Kidney epithelial cell (primary cell): ENCODE measurements around the gene CTH. TPM values are rescaled to one million over a fixed set of nuclear protein-coding genes. Genes with fewer than 3 reads are reported as not detected.
"Not testable (repeated sequence)": the region's sequence is repeated elsewhere in the genome, so short reads cannot be mapped to it uniquely, and the experiment has no call there.

Experiments
- DNase-seq: peaks from one replicate; pipeline ENCODE4 v3.0.0-alpha.2; 2010; ENCODE audit warnings: low read depth
- H3K27me3 ChIP-seq: 2 replicates; pipeline ENCODE4 v1.6.0; 2011; ENCODE audit warnings: low read length; ENCODE audit not compliant: control insufficient read depth, insufficient read depth
- H3K36me3 ChIP-seq: 2 replicates; pipeline ENCODE4 v1.5.1; 2011; ENCODE audit warnings: low read length; ENCODE audit not compliant: control insufficient read depth, insufficient read depth
- H3K4me3 ChIP-seq: 2 replicates; pipeline ENCODE4 v1.5.1; 2011; ENCODE audit warnings: low read depth, mild to moderate bottlenecking, control low read depth, low read length
- total RNA-seq: library from RNA; depleted of rRNA; stranded (reverse); fragments of >200 nt; gene quantifications from 2 replicates; pipeline ENCODE4 v1.2.3, GENCODE V29; 2015
- TF ChIP-seq, protein P1 (sequence below): IDR thresholded peaks from 2 replicates; pipeline ENCODE4 v1.5.1; 2011; ENCODE audit warnings: mild to moderate bottlenecking, moderate library complexity, low read length, control low read depth, inconsistent platforms; ENCODE audit not compliant: insufficient read depth, poor library complexity, severe bottlenecking

CTH gene
- total RNA-seq, 1 donor from 2014 or later: 18.2 TPM

DNA sequence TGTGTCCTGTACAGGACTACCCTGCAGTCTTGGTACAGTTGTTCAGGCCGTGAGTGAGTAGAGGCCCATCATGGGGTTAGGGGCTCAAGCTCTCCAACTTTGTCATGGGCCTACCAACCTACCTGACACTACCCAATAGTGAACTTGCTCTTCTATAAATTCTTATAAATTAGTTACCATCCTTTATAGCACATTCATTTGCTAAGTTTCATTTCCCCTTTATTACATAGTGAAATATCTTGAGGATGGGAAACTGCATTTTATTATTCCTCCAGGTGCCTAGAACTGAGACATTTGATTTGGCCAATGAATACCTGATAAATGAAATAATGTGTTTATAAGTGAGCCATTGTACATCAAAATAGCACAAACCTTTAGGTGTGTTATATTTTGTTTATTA, 9.1 kb upstream of the CTH start:
- Histone ChIP-seq H3K4me3 (no peak overlapping the region), H3K36me3 (no peaks in the 10 kb centered on the region), H3K27me3 (no peaks in the 10 kb centered on the region)
- no peak for DNase-seq
- TF ChIP-seq, protein P1, sequence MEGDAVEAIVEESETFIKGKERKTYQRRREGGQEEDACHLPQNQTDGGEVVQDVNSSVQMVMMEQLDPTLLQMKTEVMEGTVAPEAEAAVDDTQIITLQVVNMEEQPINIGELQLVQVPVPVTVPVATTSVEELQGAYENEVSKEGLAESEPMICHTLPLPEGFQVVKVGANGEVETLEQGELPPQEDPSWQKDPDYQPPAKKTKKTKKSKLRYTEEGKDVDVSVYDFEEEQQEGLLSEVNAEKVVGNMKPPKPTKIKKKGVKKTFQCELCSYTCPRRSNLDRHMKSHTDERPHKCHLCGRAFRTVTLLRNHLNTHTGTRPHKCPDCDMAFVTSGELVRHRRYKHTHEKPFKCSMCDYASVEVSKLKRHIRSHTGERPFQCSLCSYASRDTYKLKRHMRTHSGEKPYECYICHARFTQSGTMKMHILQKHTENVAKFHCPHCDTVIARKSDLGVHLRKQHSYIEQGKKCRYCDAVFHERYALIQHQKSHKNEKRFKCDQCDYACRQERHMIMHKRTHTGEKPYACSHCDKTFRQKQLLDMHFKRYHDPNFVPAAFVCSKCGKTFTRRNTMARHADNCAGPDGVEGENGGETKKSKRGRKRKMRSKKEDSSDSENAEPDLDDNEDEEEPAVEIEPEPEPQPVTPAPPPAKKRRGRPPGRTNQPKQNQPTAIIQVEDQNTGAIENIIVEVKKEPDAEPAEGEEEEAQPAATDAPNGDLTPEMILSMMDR: no peak

DNA sequence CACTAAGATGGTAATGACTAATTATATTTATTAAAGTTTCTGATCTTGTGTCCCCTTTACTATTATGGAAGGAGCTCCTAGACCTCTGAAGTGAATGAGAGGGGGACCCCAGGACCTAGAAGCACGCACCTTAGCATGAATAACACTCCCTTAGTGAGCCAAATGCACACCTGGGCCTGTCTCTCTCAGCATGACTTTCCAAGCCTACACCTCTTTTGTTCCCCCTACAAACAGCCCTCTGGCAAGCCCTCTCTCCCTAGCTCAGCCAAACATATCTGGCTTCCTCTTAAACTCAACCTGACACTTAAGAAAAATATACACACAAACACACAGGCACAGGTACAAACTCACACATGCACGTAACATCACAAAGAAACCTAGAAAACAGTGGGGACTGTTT, 7.3 kb upstream of the CTH start:
- H3K4me3 ChIP-seq: no peak overlapping the region
- H3K27me3 ChIP-seq: no peaks in the 10 kb centered on the region
- TF ChIP-seq, protein P1: no peak
- H3K36me3 ChIP-seq: no peaks in the 10 kb centered on the region
- no peak for DNase-seq

DNA sequence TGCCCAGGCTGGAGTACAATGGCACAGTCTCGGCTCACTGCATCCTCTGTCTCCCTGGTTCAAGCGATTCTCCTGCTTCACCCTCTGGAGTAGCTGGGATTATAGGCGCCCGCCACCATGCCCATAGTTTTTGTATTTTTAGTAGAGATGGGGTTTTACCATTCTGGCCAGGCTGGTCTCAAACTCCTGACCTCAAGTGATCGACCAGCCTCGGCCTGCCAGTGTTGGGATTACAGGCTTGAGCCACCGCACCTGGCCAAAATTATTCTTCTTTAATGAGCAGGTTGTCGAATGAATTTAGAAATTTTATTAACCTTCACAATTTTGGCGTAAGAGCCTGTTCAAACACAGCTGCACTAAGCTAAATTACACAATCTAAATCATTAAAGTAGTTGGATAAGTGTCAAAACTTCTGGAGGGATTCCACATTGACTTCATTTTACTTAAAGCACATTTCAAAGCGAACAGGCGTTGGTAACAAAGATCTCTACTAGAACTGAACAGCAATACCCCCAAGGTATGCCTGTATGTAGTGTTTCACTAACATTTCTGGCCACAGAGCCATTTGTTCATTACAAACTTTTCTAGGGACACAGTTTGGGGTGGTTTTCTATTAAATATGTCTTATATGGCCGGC, 5.2 kb upstream of the CTH start:
- Histone ChIP-seq H3K4me3 (no peak overlapping the region), H3K27me3 (no peaks in the 10 kb centered on the region), H3K36me3 (no peaks in the 10 kb centered on the region)
- no peak for DNase-seq
- TF ChIP-seq, protein P1: no peak

DNA sequence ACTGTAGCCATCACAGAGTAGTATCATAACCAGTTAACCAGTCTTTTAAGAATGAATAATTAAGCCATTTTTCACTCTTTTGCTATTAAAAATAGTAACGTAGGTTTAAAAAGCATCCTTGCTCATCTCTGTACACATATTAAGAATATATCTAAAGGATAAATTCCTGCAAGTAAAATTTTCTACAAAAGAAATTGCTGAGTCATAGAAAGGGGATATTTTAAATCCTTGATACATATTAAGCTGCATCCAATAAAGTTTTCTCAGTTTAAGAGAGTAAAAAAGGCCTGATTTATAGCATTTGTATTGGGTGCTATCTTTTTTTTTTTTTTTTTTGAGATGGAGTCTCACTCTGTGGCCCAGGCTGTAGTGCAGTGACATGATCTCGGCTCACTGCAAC, 1.9 kb upstream of the CTH start:
- Histone ChIP-seq H3K4me3 (no peak overlapping the region), H3K27me3 (no peaks in the 10 kb centered on the region), H3K36me3 (no peaks in the 10 kb centered on the region)
- TF ChIP-seq, protein P1: no peak
- no peak for DNase-seq

DNA sequence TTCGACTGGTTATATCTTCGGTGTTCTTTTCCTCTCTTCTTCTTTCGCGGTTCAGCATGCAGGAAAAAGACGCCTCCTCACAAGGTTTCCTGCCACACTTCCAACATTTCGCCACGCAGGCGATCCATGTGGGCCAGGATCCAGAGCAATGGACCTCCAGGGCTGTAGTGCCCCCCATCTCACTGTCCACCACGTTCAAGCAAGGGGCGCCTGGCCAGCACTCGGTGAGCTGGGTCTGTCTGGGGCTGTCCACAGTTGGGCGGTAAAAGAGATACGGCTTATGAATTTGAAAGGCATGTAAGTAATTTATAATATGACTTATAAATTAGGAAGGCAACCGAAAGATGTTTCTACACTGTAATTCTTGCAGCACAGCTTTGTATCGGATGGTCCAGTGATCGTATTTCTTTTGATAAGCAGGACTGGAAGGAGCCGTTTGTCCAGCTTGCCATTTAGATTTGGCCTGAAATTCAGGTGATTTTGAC, 334 bp downstream of the CTH start:
- DNase-seq: no peak
- no peaks in the 10 kb centered on the region for H3K36me3 ChIP-seq
- H3K4me3 ChIP-seq: peak overlapping the region; percentile 81
- TF ChIP-seq, protein P1: no peak
- no peaks in the 10 kb centered on the region for H3K27me3 ChIP-seq

DNA sequence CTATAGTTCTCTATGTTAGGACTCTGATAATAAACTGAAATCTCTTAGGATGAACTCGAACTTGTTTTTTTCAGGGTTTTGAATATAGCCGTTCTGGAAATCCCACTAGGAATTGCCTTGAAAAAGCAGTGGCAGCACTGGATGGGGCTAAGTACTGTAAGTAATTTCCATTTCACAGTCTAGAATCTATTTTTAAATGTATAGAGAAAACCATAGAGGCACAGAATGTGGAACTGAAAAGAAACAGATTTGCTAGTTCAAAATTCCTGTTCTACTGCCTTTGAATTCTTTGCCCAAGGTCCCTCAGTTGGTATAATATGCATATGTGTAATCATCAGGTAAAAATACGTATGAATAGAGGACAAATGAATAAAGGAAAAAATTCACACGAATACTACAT, 4.8 kb downstream of the CTH start:
- Histone ChIP-seq H3K27me3 (no peaks in the 10 kb centered on the region), H3K36me3 (no peaks in the 10 kb centered on the region), H3K4me3 (no peak overlapping the region)
- TF ChIP-seq, protein P1: no peak
- DNase-seq: no peak

DNA sequence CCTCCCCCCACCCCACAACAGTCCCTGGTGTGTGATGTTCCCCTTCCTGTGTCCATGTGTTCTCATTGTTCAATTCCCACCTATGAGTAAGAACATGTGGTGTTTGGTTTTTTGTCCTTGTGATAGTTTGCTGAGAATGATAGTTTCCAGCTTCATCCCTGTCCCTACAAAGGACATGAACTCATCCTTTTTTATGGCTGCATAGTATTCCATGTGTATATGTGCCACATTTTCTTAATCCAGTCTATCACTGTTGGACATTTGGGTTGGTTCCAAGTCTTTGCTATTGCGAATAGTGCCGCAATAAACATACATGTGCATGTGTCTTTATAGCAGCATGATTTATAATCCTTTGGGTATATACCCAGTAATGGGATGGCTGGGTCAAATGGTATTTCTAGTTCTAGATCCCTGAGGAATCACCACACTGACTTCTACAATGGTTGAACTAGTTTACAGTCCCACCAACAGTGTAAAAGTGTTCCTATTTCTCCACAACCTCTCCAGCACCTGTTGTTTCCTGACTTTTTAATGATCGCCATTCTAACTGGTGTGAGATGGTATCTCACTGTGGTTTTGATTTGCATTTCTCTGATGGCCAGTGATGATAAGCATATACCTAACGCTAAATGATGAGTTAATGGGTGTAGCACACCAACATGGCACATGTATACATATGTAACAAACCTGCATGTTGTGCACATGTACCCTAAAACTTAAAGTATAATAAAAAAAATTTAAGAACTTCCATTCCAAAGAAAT, 8.1 kb downstream of the CTH start:
- H3K4me3 ChIP-seq, DNase-seq, H3K36me3 ChIP-seq, H3K27me3 ChIP-seq: not testable (repeated sequence)
